H1 (cell line): Measurements from ENCODE around the gene CEP95. TPM values are rescaled to one million over a fixed set of nuclear protein-coding genes. Genes with fewer than 3 reads are reported as not detected.
A peak's percentile ranks its signal among the peaks of the same experiment; 100 is the strongest.

Experiments used
- CTCF ChIA-PET: fragments of 300-600 bp; sonication (Branson Sonifier 250); formaldehyde crosslinking; loops from one replicate; lab custom pipeline; 2021; ENCODE audit not compliant: partially characterized antibody; lab: Charles Lee
- POLR2A ChIA-PET: fragments of 300-600 bp; sonication (Branson Sonifier 250); formaldehyde crosslinking; loops from one replicate; lab custom pipeline; 2021; ENCODE audit warnings: inconsistent platforms; ENCODE audit not compliant: partially characterized antibody; lab: Charles Lee
- DNase-seq, 2 experiments: peaks; one replicate each; pipeline versions ENCODE4 v3.0.0 to v3.0.0-alpha.2; 2010 to 2022; ENCODE audit warnings: low spot score in 2 of 2, low read depth in 1 of 2, mixed read lengths in 1 of 2
- FAIRE-seq: peaks from 2 replicates; lab custom pipeline; 2011; peaks lifted over from hg19 to GRCh38; lab: Jason Lieb, UNC
- H2AFZ ChIP-seq: 2 replicates; pipeline ENCODE4 v1.8.1; 2012; ENCODE audit warnings: low read length, inconsistent platforms
- H2AK5ac ChIP-seq: 2 replicates; pipeline ENCODE4 v1.6.1; 2013; ENCODE audit warnings: low read depth, low read length
- H2BK120ac ChIP-seq: replicated peaks from 2 replicates; pipeline ENCODE3; 2013; ENCODE audit warnings: low read depth, low read length, inconsistent platforms
- H2BK12ac ChIP-seq: 2 replicates; pipeline ENCODE4 v1.6.1; 2013; ENCODE audit warnings: low read depth, low read length
- H2BK15ac ChIP-seq: 2 replicates; pipeline ENCODE4 v1.6.1; 2013; ENCODE audit warnings: low read length
- H2BK20ac ChIP-seq: 2 replicates; pipeline ENCODE4 v1.6.1; 2013; ENCODE audit warnings: low read length
- H2BK5ac ChIP-seq: 2 replicates; pipeline ENCODE4 v1.6.1; 2013; ENCODE audit warnings: low read depth, low read length
- H3K14ac ChIP-seq: 2 replicates; pipeline ENCODE4 v1.6.1; 2013; ENCODE audit warnings: inconsistent platforms; ENCODE audit not compliant: insufficient read length
- H3K18ac ChIP-seq: 2 replicates; pipeline ENCODE4 v1.6.1; 2013; ENCODE audit warnings: low read length; ENCODE audit errors: extremely low read depth
- H3K23ac ChIP-seq: 2 replicates; pipeline ENCODE4 v1.6.1; 2013; ENCODE audit warnings: inconsistent platforms; ENCODE audit not compliant: insufficient read length
- H3K23me2 ChIP-seq: 2 replicates; pipeline ENCODE4 v1.6.1; 2013; ENCODE audit warnings: low read depth, low read length
- H3K27ac ChIP-seq: 2 replicates; pipeline ENCODE4 v1.6.1; 2011; ENCODE audit warnings: low read depth, low read length, inconsistent platforms
- H3K27me3 ChIP-seq, 4 experiments: replicated peaks in 1 of 4; 1 replicate in 1 of 4; 2 replicates in 3 of 4; pipeline versions ENCODE4 v1.6.1 to v1.8.1; 2011 to 2013; ENCODE audit warnings: low read length in 3 of 4, mild to moderate bottlenecking in 3 of 4, inconsistent platforms in 2 of 4, mixed read lengths in 2 of 4, moderate library complexity in 1 of 4; ENCODE audit not compliant: control insufficient read depth in 3 of 4, insufficient read depth in 3 of 4; ENCODE audit errors: extremely low read depth in 1 of 4
- H3K36me3 ChIP-seq, 4 experiments: 2 replicates each; pipeline versions ENCODE4 v1.6.1 to v1.8.1; 2011 to 2013; ENCODE audit warnings: mild to moderate bottlenecking in 4 of 4, low read length in 3 of 4, moderate library complexity in 2 of 4, control low read depth in 1 of 4, inconsistent platforms in 1 of 4; ENCODE audit not compliant: insufficient read depth in 4 of 4, control insufficient read depth in 2 of 4
- H3K4ac ChIP-seq: replicated peaks from 2 replicates; pipeline ENCODE3; 2013; ENCODE audit warnings: low read length, low read depth, mixed read lengths, inconsistent platforms; ENCODE audit not compliant: insufficient read length
- H3K4me1 ChIP-seq, 4 experiments: replicated peaks in 1 of 4; 1 replicate in 1 of 4; 2 replicates in 3 of 4; pipeline versions ENCODE4 v1.6.1 to v1.8.1; 2011 to 2013; ENCODE audit warnings: low read length in 3 of 4, inconsistent platforms in 2 of 4, mixed read lengths in 1 of 4; ENCODE audit not compliant: insufficient read depth in 4 of 4, control insufficient read depth in 3 of 4
- H3K4me2 ChIP-seq, 2 experiments: 2 replicates each; pipeline versions ENCODE4 v1.6.1 to v1.8.1; 2011 to 2013; ENCODE audit warnings: low read depth in 2 of 2, low read length in 2 of 2, control low read depth in 1 of 2, inconsistent platforms in 1 of 2, mild to moderate bottlenecking in 1 of 2; ENCODE audit not compliant: insufficient read depth in 1 of 2
- H3K4me3 ChIP-seq, 4 experiments: fragments of 200-600, 300-600 bp in 1 of 4; sonication (generic), shearing (Covaris generic), sonication (Bioruptor Twin) in 1 of 4; 2 replicates each; pipeline versions ENCODE4 v1.5.1 to v1.8.1; 2011 to 2016; ENCODE audit warnings: low read length in 4 of 4, low read depth in 3 of 4, control low read depth in 2 of 4, inconsistent platforms in 2 of 4, mild to moderate bottlenecking in 2 of 4, mixed read lengths in 1 of 4, moderate library complexity in 1 of 4; ENCODE audit not compliant: insufficient read depth in 2 of 4; ENCODE audit errors: extremely low read depth in 1 of 4
- H3K56ac ChIP-seq: replicated peaks from 2 replicates; pipeline ENCODE3; 2013; ENCODE audit warnings: low read depth, mild to moderate bottlenecking, mixed read lengths, low read length, inconsistent platforms; ENCODE audit not compliant: insufficient read length
- H3K79me1 ChIP-seq: 2 replicates; pipeline ENCODE4 v1.6.1; 2013; ENCODE audit warnings: low read depth, low read length, control low read depth
- H3K79me2 ChIP-seq, 2 experiments: 2 replicates each; pipeline versions ENCODE4 v1.6.1 to v1.8.1; 2012 to 2013; ENCODE audit warnings: low read length in 2 of 2, mild to moderate bottlenecking in 2 of 2, inconsistent platforms in 1 of 2; ENCODE audit not compliant: insufficient read depth in 2 of 2, control insufficient read depth in 1 of 2
- H3K9ac ChIP-seq, 4 experiments: replicated peaks in 1 of 4; 1 replicate in 1 of 4; 2 replicates in 3 of 4; pipeline versions ENCODE4 v1.6.1 to v1.8.1; 2011 to 2013; ENCODE audit warnings: low read depth in 3 of 4, low read length in 3 of 4, control low read depth in 2 of 4, mild to moderate bottlenecking in 2 of 4, moderate library complexity in 2 of 4, inconsistent platforms in 1 of 4; ENCODE audit errors: extremely low read depth in 1 of 4
- H3K9me3 ChIP-seq, 2 experiments: 2 replicates each; pipeline versions ENCODE4 v1.6.1 to v1.8.1; 2012 to 2013; ENCODE audit warnings: mild to moderate bottlenecking in 2 of 2, moderate library complexity in 2 of 2, control low read depth in 1 of 2, inconsistent platforms in 1 of 2, low read depth in 1 of 2, low read length in 1 of 2, mixed read lengths in 1 of 2; ENCODE audit not compliant: insufficient read depth in 2 of 2
- H4K20me1 ChIP-seq, 2 experiments: replicated peaks in 1 of 2; 2 replicates each; pipeline versions ENCODE3 to v1.8.1; 2011 to 2013; ENCODE audit warnings: inconsistent platforms in 2 of 2, low read length in 2 of 2, mild to moderate bottlenecking in 1 of 2; ENCODE audit not compliant: insufficient read depth in 2 of 2, control insufficient read depth in 1 of 2
- H4K5ac ChIP-seq: 2 replicates; pipeline ENCODE4 v1.6.1; 2013; ENCODE audit warnings: low read length, low read depth, mixed read lengths, inconsistent platforms; ENCODE audit not compliant: insufficient read length
- H4K8ac ChIP-seq: 2 replicates; pipeline ENCODE4 v1.8.0; 2013; ENCODE audit warnings: mild to moderate bottlenecking, moderate library complexity, low read length, inconsistent platforms; ENCODE audit not compliant: insufficient read depth; ENCODE audit errors: extremely low read depth
- H4K91ac ChIP-seq: replicated peaks from 2 replicates; pipeline ENCODE3; 2013; ENCODE audit warnings: low read length, mixed read lengths, inconsistent platforms; ENCODE audit not compliant: insufficient read length
- CEBPB ChIP-seq: IDR thresholded peaks from 2 replicates; pipeline ENCODE4 v1.6.1; 2012; ENCODE audit warnings: low read depth, low read length
- KDM4A ChIP-seq: IDR thresholded peaks from one replicate; pipeline ENCODE4 v1.7.1; 2012; ENCODE audit warnings: low read depth, mild to moderate bottlenecking, moderate library complexity, low read length, inconsistent platforms; ENCODE audit not compliant: severe bottlenecking
- RFX5 ChIP-seq: IDR thresholded peaks from 2 replicates; pipeline ENCODE4 v1.6.1; 2011; ENCODE audit warnings: low read depth, low read length, improper control_type of control experiment, borderline replicate concordance
- RXRA ChIP-seq: IDR thresholded peaks from 2 replicates; pipeline ENCODE4 v1.6.1; 2011; ENCODE audit warnings: low read depth, mild to moderate bottlenecking, low read length, moderate library complexity; ENCODE audit not compliant: insufficient read depth
- WGBS, 2 experiments: shearing (Covaris generic) in 1 of 2; methylation state at CpG; one replicate each; pipeline versions ENCODE4 v1.1.6 to v1.1.7; 2013 to 2015; ENCODE audit warnings: low lambda C conversion rate in 2 of 2, mixed read lengths in 2 of 2, inconsistent platforms in 1 of 2, low coverage in 1 of 2, missing lambda C conversion rate in 1 of 2; ENCODE audit not compliant: insufficient replicate concordance in 2 of 2, insufficient coverage in 1 of 2, insufficient read length in 1 of 2; ENCODE audit errors: extremely low coverage in 1 of 2, missing lambda C conversion rate in 1 of 2; 5-methylcytosine and 5-hydroxymethylcytosine counted together
- long read RNA-seq, 2 experiments: library from RNA in 1 of 2; library from capped mRNA in 1 of 2; stranded (forward); transcript quantifications; one replicate each; pipeline ENCODE4 v2.0.0, GENCODE V29; 2021; ENCODE audit warnings: inconsistent platforms in 1 of 2
- polyA minus RNA-seq, 3 experiments: library from RNA; depleted of rRNA, polyadenylated mRNA; stranded (reverse); fragments of >200 nt; gene quantifications; 1 replicate in 2 of 3; 2 replicates in 1 of 3; pipeline ENCODE4 v1.2.3, GENCODE V29; 2011
- polyA plus RNA-seq, 7 experiments: library from polyadenylated mRNA; depleted of rRNA in 3 of 7; stranded (reverse) in 5 of 7; unstranded in 2 of 7; fragments of >200 nt in 5 of 7; fragments of 200-250 nt in 2 of 7; gene quantifications; 1 replicate in 5 of 7; 2 replicates in 1 of 7; 4 replicates in 1 of 7; pipeline versions ENCODE4 v1.2.1 to v1.2.3, GENCODE V29; 2011 to 2013; ENCODE audit warnings: missing spikeins in 2 of 7, mixed read lengths in 2 of 7
- total RNA-seq: library from RNA; stranded (reverse); fragmentation: NEBNext Ultra II Directional; extraction: Animal tissue kit (Norgen Biotek cat#: 25700); gene quantifications from 2 replicates; pipeline ENCODE4 v1.2.1, GENCODE V29; 2021

The CEP95 gene, protein sequence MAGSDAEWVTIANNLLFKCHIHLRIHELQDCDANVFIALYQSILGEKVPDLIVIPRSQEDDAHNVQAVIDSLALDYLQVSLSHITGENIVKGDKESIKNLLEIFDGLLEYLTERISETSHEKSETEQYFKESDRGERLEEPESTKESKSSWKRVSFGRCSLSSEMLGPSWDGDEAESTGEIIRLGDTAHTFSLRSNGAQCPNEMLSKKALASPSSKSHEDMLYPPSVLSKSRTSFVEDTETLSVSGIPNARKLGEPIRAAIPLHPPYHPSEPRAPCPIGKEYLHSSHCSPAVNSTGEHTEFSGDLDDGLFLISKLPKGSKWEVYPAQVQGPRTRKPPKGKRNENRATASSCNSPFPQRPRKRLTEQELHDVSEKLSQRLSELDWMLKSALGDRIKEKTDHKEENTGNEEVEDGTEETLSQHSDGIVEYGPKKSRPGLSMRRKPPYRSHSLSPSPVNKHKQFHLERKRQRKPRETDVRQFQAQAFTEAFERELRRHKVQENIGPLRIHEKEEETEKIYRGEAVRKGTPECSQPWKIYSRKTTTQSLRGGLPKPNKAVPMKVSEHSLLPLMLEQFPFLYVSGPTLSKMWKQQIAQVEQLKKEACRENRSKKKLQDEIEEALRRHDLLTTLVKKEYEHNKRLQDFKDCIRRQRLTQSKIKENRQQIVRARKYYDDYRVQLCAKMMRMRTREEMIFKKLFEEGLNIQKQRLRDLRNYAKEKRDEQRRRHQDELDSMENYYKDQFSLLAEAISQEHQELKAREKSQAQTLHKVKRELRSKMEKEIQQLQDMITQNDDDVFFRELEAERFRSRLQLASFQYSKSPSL
- total RNA-seq (50.8 and 51.5 TPM in 2 replicates), polyA plus RNA-seq (2011; rRNA removed) (13.5 and 22.3 TPM in 2 replicates), polyA minus RNA-seq (2011; rRNA and poly(A)+ RNA removed) (26.4 and 27.4 TPM in 2 replicates)
- polyA plus RNA-seq (2011; cell fraction: cytosol; rRNA removed), result 30.0 TPM
- polyA plus RNA-seq (2011; cell fraction: nucleus; rRNA removed), result 44.9 TPM
- 47.3 to 62.9 TPM (median 52.4 TPM) in 4 replicates for polyA plus RNA-seq (2012, experiment 1 of 2)
- 2.2 TPM for polyA plus RNA-seq (2012, experiment 2 of 2)
- polyA plus RNA-seq (2013, experiment 1 of 2), result 66.7 TPM
- polyA plus RNA-seq (2013, experiment 2 of 2), result 55.2 TPM
- 31.3 TPM for polyA minus RNA-seq (2011; cell fraction: cytosol; rRNA and poly(A)+ RNA removed)
- polyA minus RNA-seq (2011; cell fraction: nucleus; rRNA and poly(A)+ RNA removed), result 82.2 TPM
- long read RNA-seq, experiment 1, partial matches to known transcripts, result 2 of 4 reads
- long read RNA-seq, experiment 1, other reads (novel, unspliced or antisense), result 2 of 4 reads
- long read RNA-seq, experiment 2, transcript CEP95-203 (20 exons, 3,139 nt), result major isoform, 9 of 35 reads
- long read RNA-seq, experiment 2, partial matches to known transcripts, result 21 of 35 reads
- long read RNA-seq, experiment 2, other reads (novel, unspliced or antisense), result 5 of 35 reads

GRCh38 chr17:64506576-64507412 lies at the start of gene CEP95:
TSS of gene CEP95 (plus strand) at chr17:64506977. CDS start at chr17:64507098, 121 bp downstream.
- Histone ChIP-seq H3K36me3 (peaks cover 25 to 62% (median 39%) of the 10 kb centered on the region in 4 experiments), H4K8ac (peak within 1 kb of the TSS; percentile 99), H4K5ac (peak within 1 kb of the TSS; percentile 2), H2BK12ac (peak within 1 kb of the TSS; percentile 76; the same call in 1 of the 2 replicates), H2BK15ac (no peak within 1 kb of the TSS), H2BK120ac (no peak within 1 kb of the TSS), H3K79me2 (peaks cover 31 to 86% of the 10 kb centered on the region in 2 experiments), H3K27ac (peak within 1 kb of the TSS; percentile 99), H2BK5ac (peak within 1 kb of the TSS; percentile 98), H2BK20ac (no peak within 1 kb of the TSS), H3K79me1 (no peaks in the 10 kb centered on the region; the same call in 1 of the 2 replicates), H2AK5ac (peak within 1 kb of the TSS; percentile 99), H3K23me2 (peaks cover 4% of the 10 kb centered on the region; the same call in 1 of the 2 replicates), H4K91ac (peak within 1 kb of the TSS; percentile 97), H3K9me3 (no peaks in the 10 kb centered on the region), H3K14ac (peak within 1 kb of the TSS; percentile 9), H3K4me3 (peak within 1 kb of the TSS; percentile 95 to 99 (median 98)), H3K4me2 (peak within 1 kb of the TSS; percentile 83 to 85), H3K4me1 (peaks cover 0 to 11% (median 2%) of the 10 kb centered on the region in 4 experiments; a peak in 5 of 7 replicates), H3K4ac (peak within 1 kb of the TSS; percentile 61), H3K27me3 (no peaks in the 10 kb centered on the region), H3K18ac (peak within 1 kb of the TSS; percentile 91), H2AFZ (peak within 1 kb of the TSS; percentile 37; the same call in 1 of the 2 replicates), H4K20me1 (peaks cover 10 to 19% of the 10 kb centered on the region in 2 experiments), H3K56ac (peak within 1 kb of the TSS; percentile 99), H3K9ac (peak within 1 kb of the TSS; percentile 93 to 100 (median 100)), H3K23ac (no peak within 1 kb of the TSS)
- FAIRE-seq (no peak), DNase-seq (peak in 1 of 2 experiments; percentile 95)
- ChIA-PET CTCF (interaction anchor here (1.1 to 3.4 kb wide), 3 partner anchors 10 to 25 kb away, joined by 3 to 13 read pairs (median 3); partner anchors contain the start of gene POLG2), POLR2A (interaction anchor here (0.6 to 7.2 kb wide), 34 partner anchors 9 to 677 kb away, joined by 3 to 320 read pairs (median 6); partner anchors contain the start of genes POLG2, SMURF2 and TEX2)
- 2% methylated on average over 76 of the region's 77 CpGs; no CpG with 5 or more reads in 1 of the 2 experiments for WGBS, 2 experiments
- TF ChIP-seq RFX5 (no peak; the same call in 1 of the 2 replicates), KDM4A (peak; percentile 77), RXRA (no peak), CEBPB (no peak)
